Glomerular endothelial cell (primary cell): Measurements from ENCODE around the gene OPN1MW. TPM values are rescaled to one million over a fixed set of nuclear protein-coding genes. Genes with fewer than 3 reads are reported as not detected.
"Not testable (repeated sequence)": the region's sequence is repeated elsewhere in the genome, so short reads cannot be mapped to it uniquely, and the experiment has no call there.

ENCODE experiments used
- DNase-seq: peaks from one replicate; pipeline ENCODE4 v3.0.0-alpha.2; 2011; ENCODE audit warnings: low read depth, low spot score; ENCODE audit errors: extremely low read depth
- total RNA-seq: library from RNA; depleted of rRNA; stranded (reverse); fragments of >200 nt; gene quantifications from 2 replicates; pipeline ENCODE4 v1.2.3, GENCODE V29; 2015

Gene OPN1MW
- total RNA-seq, 1 donor from 2014 or later: not detected

DNA sequence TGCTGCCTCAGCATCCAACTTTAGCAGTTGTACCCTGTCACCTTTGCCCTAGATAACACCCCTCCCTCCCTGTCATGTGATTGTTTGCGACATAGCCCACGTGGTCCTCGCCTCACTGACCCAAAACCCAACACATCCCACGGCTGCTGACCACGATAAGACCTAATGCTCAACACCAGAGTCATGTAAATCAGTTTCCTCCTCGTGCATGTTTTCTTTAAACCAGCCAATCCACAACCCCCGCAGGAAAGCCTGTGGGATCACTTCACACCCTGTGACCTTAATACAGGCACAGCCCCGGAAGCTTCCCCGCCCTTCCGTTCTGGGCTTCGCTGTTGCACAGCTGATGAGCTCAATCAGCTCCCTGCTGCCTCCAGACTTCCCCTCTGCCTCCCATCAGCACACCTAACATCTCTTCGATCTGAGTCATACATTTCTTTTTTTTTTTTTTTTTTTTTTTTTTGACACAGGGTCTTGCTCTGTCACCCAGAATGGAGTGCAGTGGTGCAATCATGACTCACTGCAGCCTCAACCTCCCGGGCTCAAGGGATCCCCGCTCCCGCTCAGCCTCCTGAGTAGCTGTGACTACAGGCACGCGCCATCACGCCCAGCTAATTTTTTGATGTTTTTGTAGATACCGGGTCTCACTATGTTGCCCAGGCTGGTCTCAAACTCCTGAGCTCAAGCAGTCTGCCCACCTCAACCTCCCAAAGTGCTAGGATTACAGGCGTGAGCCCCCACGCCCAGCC lies 27.4 kb downstream of the OPN1MW start:
- DNase-seq: not testable (repeated sequence)

GRCh38 chrX:154211057-154211456 lies 28.7 kb downstream of the OPN1MW start:
- not testable (repeated sequence) for DNase-seq

DNA sequence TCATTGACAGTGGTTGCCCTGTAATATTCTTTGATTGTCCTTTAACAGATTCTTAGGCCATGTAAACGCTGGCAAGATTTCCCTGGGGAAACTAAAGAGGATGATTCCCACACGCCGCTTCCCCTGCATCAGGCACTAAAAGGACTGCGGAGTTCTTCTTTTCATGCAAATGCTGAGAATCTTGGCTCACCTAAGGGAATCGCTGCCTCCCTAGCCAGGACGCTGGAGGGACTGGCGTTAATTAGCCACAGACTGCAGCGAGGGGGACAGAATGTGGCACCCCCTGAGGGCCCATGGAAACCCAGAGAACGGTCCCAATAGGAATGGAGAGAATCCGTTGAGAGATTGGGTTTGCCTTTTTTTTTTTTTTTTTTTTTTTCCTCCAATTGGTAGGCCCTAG lies 29.1 kb downstream of the OPN1MW start:
- DNase-seq: not testable (repeated sequence)

DNA sequence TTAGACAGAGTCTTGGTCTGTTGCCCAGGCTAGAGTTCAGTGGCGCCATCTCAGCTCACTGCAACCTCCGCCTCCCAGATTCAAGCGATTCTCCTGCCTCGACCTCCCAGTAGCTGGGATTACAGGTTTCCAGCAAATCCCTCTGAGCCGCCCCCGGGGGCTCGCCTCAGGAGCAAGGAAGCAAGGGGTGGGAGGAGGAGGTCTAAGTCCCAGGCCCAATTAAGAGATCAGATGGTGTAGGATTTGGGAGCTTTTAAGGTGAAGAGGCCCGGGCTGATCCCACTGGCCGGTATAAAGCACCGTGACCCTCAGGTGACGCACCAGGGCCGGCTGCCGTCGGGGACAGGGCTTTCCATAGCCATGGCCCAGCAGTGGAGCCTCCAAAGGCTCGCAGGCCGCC lies 37.1 kb downstream of the OPN1MW start, which contains the start of gene OPN1MW2:
Gene OPN1MW2 (plus strand): TSS at position 301 of the 400 bp plus-strand sequence. CDS start 60 bp downstream, at position 361.
- DNase-seq: not testable (repeated sequence)

DNA sequence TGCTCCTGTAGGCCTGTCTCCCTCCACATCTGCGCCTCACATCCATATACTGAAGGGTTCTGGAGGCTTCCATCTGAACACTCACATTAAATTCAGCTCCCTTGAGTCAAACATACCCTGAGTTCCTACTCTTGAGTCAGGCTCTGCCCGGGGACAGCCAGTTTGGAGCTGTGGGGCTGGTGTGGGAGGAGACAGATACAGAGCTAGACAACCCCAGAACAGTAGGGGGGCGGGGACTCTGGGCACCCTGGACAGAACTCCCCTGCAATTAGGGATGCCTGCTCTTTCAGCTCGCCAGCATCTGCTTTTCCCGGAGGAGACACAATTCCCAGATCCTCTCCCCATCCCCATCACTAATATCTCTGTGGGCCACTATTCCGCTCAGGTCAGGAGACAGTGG lies 42.9 kb downstream of the OPN1MW start:
- not testable (repeated sequence) for DNase-seq

DNA sequence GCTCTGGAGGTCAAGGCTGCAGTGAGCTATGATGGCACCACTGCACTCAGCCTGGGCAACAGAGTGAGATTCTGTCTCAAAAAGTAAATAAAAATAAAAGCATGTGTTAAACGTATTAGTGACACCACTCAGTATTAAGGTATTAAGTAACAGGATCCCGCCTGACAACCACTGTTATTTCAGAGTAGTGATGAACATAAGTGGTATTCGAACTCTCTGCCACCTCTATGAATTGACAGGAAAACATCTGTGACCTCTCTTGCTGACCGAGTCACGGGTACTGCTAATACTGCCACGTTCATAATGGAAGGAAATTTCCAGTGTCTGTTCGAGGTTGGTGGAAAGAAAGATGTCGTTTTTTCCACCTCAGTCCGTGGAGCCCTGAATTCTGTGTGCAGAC lies 44.3 kb downstream of the OPN1MW start:
- not testable (repeated sequence) for DNase-seq

- DNase-seq: not testable (repeated sequence)
Measured at GRCh38 chrX:154231443-154231842, 49.0 kb downstream of the OPN1MW start.

- DNase-seq: not testable (repeated sequence)
Measured at GRCh38 chrX:154233620-154234019, 51.2 kb downstream of the OPN1MW start.

DNA sequence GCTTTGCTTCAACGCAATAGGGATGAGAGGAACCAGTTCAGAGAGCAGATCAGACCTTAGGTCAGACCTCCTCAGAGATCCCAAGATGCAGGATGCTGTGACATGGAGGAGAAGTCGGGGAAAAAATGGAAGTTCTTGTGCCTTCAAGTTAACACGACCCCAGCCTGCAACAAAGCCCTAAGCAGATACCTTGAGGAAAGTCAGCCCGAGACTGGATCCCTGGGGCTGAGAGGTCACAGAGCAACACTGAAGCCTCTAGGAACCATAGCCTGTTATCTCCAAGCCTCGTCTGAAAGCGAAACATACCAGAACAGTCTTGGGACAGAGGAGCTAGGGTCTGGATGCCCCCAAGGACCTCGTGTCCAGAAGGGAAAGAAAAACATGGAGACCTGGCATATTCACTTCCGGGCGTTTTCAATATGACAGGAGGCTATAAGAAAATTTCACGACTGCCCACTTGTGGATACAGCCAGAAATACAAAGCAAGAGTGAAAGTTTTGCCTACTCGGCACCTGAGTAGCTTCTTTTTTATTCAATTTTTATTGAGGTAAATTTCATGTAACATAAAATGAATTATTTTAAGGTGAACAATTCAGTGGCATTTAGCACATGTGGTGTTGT lies 56.7 kb downstream of the OPN1MW start:
- not testable (repeated sequence) for DNase-seq

DNA sequence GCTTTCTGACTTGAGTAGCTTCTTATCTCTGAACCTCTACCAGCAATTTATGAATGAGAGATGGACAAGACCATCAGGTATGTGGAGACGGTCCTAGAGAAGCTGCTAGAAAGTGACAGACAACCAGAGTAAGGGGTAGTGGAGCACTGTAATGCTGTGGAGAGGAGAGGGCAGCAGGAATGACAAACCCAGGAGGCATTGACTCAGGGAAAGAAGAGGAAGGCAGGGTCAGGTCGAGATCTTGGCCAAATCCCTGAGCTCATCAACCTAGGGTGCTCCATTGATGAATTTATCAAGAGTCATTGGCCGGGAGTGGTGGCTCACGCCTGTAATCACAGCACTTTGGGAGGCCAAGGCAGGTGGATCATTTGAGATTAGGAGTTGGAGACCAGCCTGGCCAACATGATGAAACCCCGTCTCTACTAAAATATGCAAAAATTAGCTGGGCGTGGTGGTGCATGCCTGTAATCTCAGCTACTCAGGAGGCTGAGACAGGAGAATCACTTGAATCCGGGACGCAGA lies 57.6 kb downstream of the OPN1MW start:
- DNase-seq: not testable (repeated sequence)

Other genes starting within 250 kb of the OPN1MW start
- gene NAA10, start 247.6 kb upstream of the OPN1MW start, total RNA-seq: 144 and 194 TPM in 2 replicates
- 19.0 and 23.7 TPM in 2 replicates for gene RENBP, start 238.0 kb upstream of the OPN1MW start, total RNA-seq
- 54.4 and 91.0 TPM in 2 replicates for gene HCFC1, start 210.8 kb upstream of the OPN1MW start, total RNA-seq
- 3.3 and 6.7 TPM in 2 replicates for gene TMEM187, start 209.8 kb upstream of the OPN1MW start, total RNA-seq
- gene IRAK1, start 162.7 kb upstream of the OPN1MW start, total RNA-seq: 106 and 116 TPM in 2 replicates
- 28.8 and 45.2 TPM in 2 replicates for gene MECP2, start 84.9 kb upstream of the OPN1MW start, total RNA-seq
- not detected in 2 replicates for gene OPN1LW, start 38.4 kb upstream of the OPN1MW start, total RNA-seq
- not detected in 2 replicates for gene OPN1MW2, start 37.2 kb downstream of the OPN1MW start, total RNA-seq
- not detected in 2 replicates for gene OPN1MW3, start 75.0 kb downstream of the OPN1MW start, total RNA-seq
- gene TEX28, start 112.5 kb downstream of the OPN1MW start, total RNA-seq: not detected in 2 replicates
- not detected in 2 replicates for gene TKTL1, start 113.2 kb downstream of the OPN1MW start, total RNA-seq
- 2,158 and 2,243 TPM in 2 replicates for gene FLNA, start 192.0 kb downstream of the OPN1MW start, total RNA-seq
- gene EMD, start 196.7 kb downstream of the OPN1MW start, total RNA-seq: 61.2 and 64.1 TPM in 2 replicates
- 5,051 and 8,288 TPM in 2 replicates for gene RPL10, start 215.8 kb downstream of the OPN1MW start, total RNA-seq
- 71.8 and 97.7 TPM in 2 replicates for gene DNASE1L1, start 226.7 kb downstream of the OPN1MW start, total RNA-seq
- gene TAFAZZIN, start 228.9 kb downstream of the OPN1MW start, total RNA-seq: 37.7 and 75.2 TPM in 2 replicates
- gene ATP6AP1, start 246.1 kb downstream of the OPN1MW start, total RNA-seq: 115 and 164 TPM in 2 replicates